Lung microvascular endothelial cell (primary cell): Measurements from ENCODE around the gene RABGGTB. TPM values are rescaled to one million over a fixed set of nuclear protein-coding genes. Genes with fewer than 3 reads are reported as not detected.
"Not testable (repeated sequence)": the region's sequence is repeated elsewhere in the genome, so short reads cannot be mapped to it uniquely, and the experiment has no call there.

Source experiments
- DNase-seq, 2 donors: peaks; one replicate each; pipeline versions ENCODE4 v3.0.0 to v3.0.0-alpha.2; 2010; ENCODE audit warnings: low read depth in 2 of 2
- total RNA-seq: library from RNA; depleted of rRNA; stranded (reverse); fragments of >200 nt; gene quantifications from 2 replicates; pipeline ENCODE4 v1.2.1, GENCODE V29; 2014

The RABGGTB gene
- total RNA-seq, result 40.5 and 44.8 TPM in 2 replicates

GRCh38 chr1:75785983-75786853 is at the start of gene RABGGTB:
Gene RABGGTB (plus strand): TSS chr1:75786256. CDS start chr1:75786272, 16 bp downstream.
- peak; percentile 98 for DNase-seq

GRCh38 chr1:75742047-75742625 is 43.9 kb upstream of the RABGGTB start:
- DNase-seq, result no peak

- no peak for DNase-seq
Observed at GRCh38 chr1:75745276-75745675, 40.8 kb upstream of the RABGGTB start.

- not testable (repeated sequence) for DNase-seq
Observed at GRCh38 chr1:75757210-75757609, 28.8 kb upstream of the RABGGTB start.

GRCh38 chr1:75758543-75758942 is 27.5 kb upstream of the RABGGTB start:
- not testable (repeated sequence) for DNase-seq

- no peak for DNase-seq
Observed at GRCh38 chr1:75764057-75764655, 21.9 kb upstream of the RABGGTB start.

- DNase-seq, result peak in 1 of 2 donors; percentile 70
Observed at GRCh38 chr1:75765697-75766355, 20.2 kb upstream of the RABGGTB start.

GRCh38 chr1:75768016-75768415 is 18.0 kb upstream of the RABGGTB start:
- no peak for DNase-seq

GRCh38 chr1:75770761-75771160 is 15.3 kb upstream of the RABGGTB start:
- no peak for DNase-seq

- DNase-seq, result no peak
Observed at GRCh38 chr1:75771978-75772377, 14.1 kb upstream of the RABGGTB start.

- not testable (repeated sequence) for DNase-seq
Observed at GRCh38 chr1:75777812-75778211, 8.2 kb upstream of the RABGGTB start.

- DNase-seq, result not testable (repeated sequence)
Observed at GRCh38 chr1:75778694-75779093, 7.4 kb upstream of the RABGGTB start.

GRCh38 chr1:75780183-75780582 is 5.9 kb upstream of the RABGGTB start:
- DNase-seq, result not testable (repeated sequence)

GRCh38 chr1:75783920-75784319 is 2.1 kb upstream of the RABGGTB start:
- not testable (repeated sequence) for DNase-seq

GRCh38 chr1:75785320-75785982 is 605 bp upstream of the RABGGTB start:
- no peak for DNase-seq

GRCh38 chr1:75786901-75787493 is 941 bp downstream of the RABGGTB start:
- no peak for DNase-seq

- DNase-seq, result peak in 1 of 2 donors; percentile 8
Observed at GRCh38 chr1:75787524-75787923, 1.5 kb downstream of the RABGGTB start.

- DNase-seq, result no peak
Observed at GRCh38 chr1:75789988-75790387, 3.9 kb downstream of the RABGGTB start.

- DNase-seq, result peak; percentile 18 to 46
Observed at GRCh38 chr1:75791022-75791421, 5.0 kb downstream of the RABGGTB start.

- DNase-seq, result no peak
Observed at GRCh38 chr1:75792091-75792490, 6.0 kb downstream of the RABGGTB start.

- no peak for DNase-seq
Observed at GRCh38 chr1:75794382-75794781, 8.3 kb downstream of the RABGGTB start.
